Endothelial cell of umbilical vein (primary cell): ENCODE data around the gene AGTPBP1. TPM values are rescaled to one million over a fixed set of nuclear protein-coding genes. Genes with fewer than 3 reads are reported as not detected.

Experiments
- BruUV-seq: library from RNA; stranded (reverse); fragments of 400-500 nt; replicated peaks from 2 replicates; lab custom pipeline; 2021; lab: Mats Ljungman, UMichigan
- CTCF ChIA-PET: fragments of 300-600, 350-600 bp; sonication (Branson Sonifier 250); formaldehyde crosslinking; loops from one replicate; lab custom pipeline; 2021; ENCODE audit warnings: antibody characterized with exemption, inconsistent platforms; lab: Charles Lee
- POLR2A ChIA-PET: fragments of 300-600, 350-600 bp; sonication (Branson Sonifier 250); formaldehyde crosslinking; loops from one replicate; lab custom pipeline; 2021; ENCODE audit warnings: antibody characterized with exemption, inconsistent platforms; lab: Charles Lee
- DNase-seq: peaks from one replicate; pipeline ENCODE4 v3.0.0-alpha.2; 2011; ENCODE audit warnings: low read depth, low spot score
- FAIRE-seq: peaks from 2 replicates; lab custom pipeline; 2011; peaks lifted over from hg19 to GRCh38; lab: Jason Lieb, UNC
- H2AFZ ChIP-seq: 2 replicates; pipeline ENCODE4 v1.6.0; 2012; ENCODE audit warnings: low read depth, low read length, control low read depth, inconsistent platforms
- H3K27ac ChIP-seq: 2 replicates; pipeline ENCODE4 v1.5.1; 2011; ENCODE audit warnings: low read depth, mild to moderate bottlenecking, control low read depth, low read length, moderate library complexity; ENCODE audit not compliant: insufficient read depth
- H3K27me3 ChIP-seq, 2 experiments: 2 replicates each; pipeline versions ENCODE4 v1.6.0 to v1.6.1; 2011; ENCODE audit warnings: low read length in 2 of 2, mixed read lengths in 1 of 2; ENCODE audit not compliant: control insufficient read depth in 2 of 2, insufficient read depth in 2 of 2
- H3K36me3 ChIP-seq, 2 experiments: 2 replicates in 1 of 2; 3 replicates in 1 of 2; pipeline ENCODE4 v1.5.1; 2011; ENCODE audit warnings: low read length in 2 of 2, mild to moderate bottlenecking in 1 of 2, moderate library complexity in 1 of 2; ENCODE audit not compliant: control insufficient read depth in 2 of 2, insufficient read depth in 2 of 2; ENCODE audit errors: extremely low read depth in 1 of 2
- H3K4me1 ChIP-seq: 3 replicates; pipeline ENCODE4 v1.5.1; 2011; ENCODE audit warnings: mild to moderate bottlenecking, low read length; ENCODE audit not compliant: control insufficient read depth, insufficient read depth; ENCODE audit errors: extremely low read depth
- H3K4me2 ChIP-seq: 2 replicates; pipeline ENCODE4 v1.6.1; 2011; ENCODE audit warnings: low read length, control low read depth, mixed read lengths; ENCODE audit not compliant: insufficient read depth
- H3K4me3 ChIP-seq, 3 experiments: fragments of 200-600 bp in 1 of 3; sonication (generic), shearing (Covaris generic) in 1 of 3; replicated peaks in 1 of 3; 2 replicates each; pipeline ENCODE4 v1.5.1; 2011 to 2016; ENCODE audit warnings: control low read depth in 3 of 3, low read length in 3 of 3, mild to moderate bottlenecking in 2 of 3, inconsistent platforms in 1 of 3, low read depth in 1 of 3, moderate library complexity in 1 of 3; ENCODE audit not compliant: insufficient read depth in 1 of 3
- H3K79me2 ChIP-seq: 2 replicates; pipeline ENCODE4 v1.6.0; 2012; ENCODE audit warnings: low read length, inconsistent platforms; ENCODE audit not compliant: control insufficient read depth, insufficient read depth
- H3K9ac ChIP-seq: replicated peaks from 2 replicates; pipeline ENCODE3; 2011; ENCODE audit warnings: low read length, control low read depth; ENCODE audit not compliant: insufficient read depth; ENCODE audit errors: extremely low read depth
- H3K9me1 ChIP-seq: replicated peaks from 3 replicates; pipeline ENCODE4 v1.6.0; 2011; ENCODE audit warnings: mild to moderate bottlenecking, low read length; ENCODE audit not compliant: control insufficient read depth, insufficient read depth; ENCODE audit errors: extremely low read depth
- H3K9me3 ChIP-seq: replicated peaks from 2 replicates; pipeline ENCODE4 v1.5.1; 2012; ENCODE audit warnings: low read length, inconsistent platforms; ENCODE audit not compliant: control insufficient read depth, insufficient read depth
- H4K20me1 ChIP-seq: replicated peaks from 2 replicates; pipeline ENCODE3; 2011; ENCODE audit warnings: mild to moderate bottlenecking, low read length; ENCODE audit not compliant: control insufficient read depth, insufficient read depth; ENCODE audit errors: extremely low read depth
- EZH2 ChIP-seq: IDR thresholded peaks from 2 replicates; pipeline ENCODE4 v1.6.1; 2012; ENCODE audit warnings: borderline replicate concordance, low read depth, mild to moderate bottlenecking, moderate library complexity, low read length, inconsistent platforms; ENCODE audit not compliant: severe bottlenecking
- FOS ChIP-seq: IDR thresholded peaks from 2 replicates; pipeline ENCODE4 v1.6.1; 2011; ENCODE audit warnings: mild to moderate bottlenecking, low read length, moderate library complexity, borderline replicate concordance; ENCODE audit not compliant: insufficient read depth
- GATA2 ChIP-seq: IDR thresholded peaks from 2 replicates; pipeline ENCODE4 v1.7.0; 2011; ENCODE audit warnings: low read depth, mild to moderate bottlenecking, moderate library complexity, mixed read lengths, low read length; ENCODE audit not compliant: insufficient read length, insufficient read depth
- JUN ChIP-seq: IDR thresholded peaks from 2 replicates; pipeline ENCODE4 v1.6.1; 2011; ENCODE audit warnings: borderline replicate concordance, low read depth; ENCODE audit not compliant: insufficient read length, insufficient read depth
- MYC ChIP-seq: IDR thresholded peaks from one replicate; pipeline ENCODE4 v1.6.1; 2011; ENCODE audit warnings: mild to moderate bottlenecking, low read depth, low read length
- POLR2A ChIP-seq: IDR thresholded peaks from 2 replicates; pipeline ENCODE4 v1.6.1; 2012; ENCODE audit warnings: low read depth, mild to moderate bottlenecking, control low read depth, low read length
- POLR2AphosphoS5 ChIP-seq: IDR thresholded peaks from 2 replicates; pipeline ENCODE4 v1.6.1; 2012; ENCODE audit warnings: low read depth, mild to moderate bottlenecking, control low read depth, low read length, moderate library complexity; ENCODE audit not compliant: insufficient read depth
- dilution Hi-C: fragments of 300-500 bp; cut with MboI; formaldehyde crosslinking; loops from one replicate; pipeline ENCODE4 v1.15.0; 2019; ENCODE audit warnings: low sequenced_read_pairs; ENCODE audit not compliant: extremely low pct_ligation_motif_present
- intact Hi-C: fragments of 100-400 bp; cut with micrococcal nuclease; formaldehyde crosslinking; loops from one replicate; pipeline ENCODE4 v1.10.0; 2022
- polyA plus RNA-seq, 4 experiments: library from polyadenylated mRNA; depleted of rRNA in 3 of 4; stranded (reverse) in 3 of 4; unstranded in 1 of 4; fragments of >200 nt; gene quantifications; 2 replicates each; pipeline versions ENCODE4 v1.2.1 to v1.2.3, GENCODE V29; 2011 to 2012; ENCODE audit warnings: missing spikeins in 1 of 4
- total RNA-seq: library from RNA; stranded (reverse); gene quantifications from 2 replicates; pipeline ENCODE4 v1.2.3, GENCODE V29; 2021
- TF ChIP-seq, protein P1 (sequence below): IDR thresholded peaks from 2 replicates; pipeline ENCODE4 v1.6.1; 2011; ENCODE audit not compliant: insufficient read depth, insufficient read length
- TF ChIP-seq, protein P2 (sequence below), 2 donors: IDR thresholded peaks; 1 replicate in 1 of 2; 2 replicates in 1 of 2; pipeline ENCODE4 v1.5.1; 2011; ENCODE audit warnings: low read length in 2 of 2, mild to moderate bottlenecking in 2 of 2, moderate library complexity in 2 of 2, control low read depth in 1 of 2, inconsistent platforms in 1 of 2, low read depth in 1 of 2; ENCODE audit not compliant: insufficient read depth in 1 of 2; ENCODE audit errors: extremely low read depth in 1 of 2

Gene AGTPBP1
- total and polyA plus RNA-seq, 2 donors (not counting 3 experiments of a cell fraction or from before 2014, with no cell fraction given) = 4.2 to 18.4 TPM

DNA sequence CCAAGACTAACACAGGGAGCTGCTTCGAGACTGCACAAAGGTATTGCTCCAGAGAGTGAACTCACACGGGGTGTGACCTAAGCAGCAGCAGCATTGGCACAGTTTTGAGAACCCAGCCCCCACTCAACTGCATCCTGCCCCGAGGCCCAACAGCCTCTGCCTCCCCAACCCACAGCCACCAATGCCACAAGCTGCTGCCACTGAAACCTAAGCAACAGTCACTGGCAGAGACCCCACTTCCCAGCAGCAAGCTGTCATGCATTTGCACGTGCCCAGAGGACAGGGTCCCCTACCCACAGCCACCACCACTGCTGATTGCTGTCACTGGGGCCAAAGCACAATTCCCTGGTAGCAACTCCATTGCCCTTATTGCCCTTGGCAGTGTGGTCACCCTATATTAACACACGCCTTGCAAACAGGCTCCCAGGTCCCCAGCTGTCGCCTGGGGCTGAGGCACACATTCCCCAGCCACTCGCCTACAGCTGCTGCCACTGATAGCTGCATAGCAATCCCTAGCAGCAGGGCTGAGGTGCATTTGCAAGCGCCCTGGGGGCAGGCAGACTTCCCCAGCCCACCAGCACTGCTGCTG, 141.0 kb downstream of the AGTPBP1 start:
- H3K9ac ChIP-seq = no peak overlapping the region
- H3K27ac ChIP-seq = no peak overlapping the region
- no peaks in the 10 kb centered on the region for H4K20me1 ChIP-seq
- no TSS peak for BruUV-seq
- no peak overlapping the region for H2AFZ ChIP-seq
- CTCF ChIA-PET = interaction anchor here (2.2 kb wide), 1 partner anchor 9 kb away, joined by 14 read pairs; no protein-coding TSS in a partner anchor
- no peaks in the 10 kb centered on the region for H3K4me1 ChIP-seq
- no peaks in the 10 kb centered on the region for H3K36me3 ChIP-seq
- no peaks in the 10 kb centered on the region for H3K27me3 ChIP-seq
- intact Hi-C loops = no loop called here
- no peaks in the 10 kb centered on the region for H3K9me3 ChIP-seq
- FAIRE-seq (no peak), DNase-seq (no peak)
- H3K79me2 ChIP-seq = no peaks in the 10 kb centered on the region
- H3K4me2 ChIP-seq = no peak overlapping the region
- POLR2A ChIA-PET = no interaction called here
- H3K9me1 ChIP-seq = no peaks in the 10 kb centered on the region
- no peak overlapping the region for H3K4me3 ChIP-seq
- TF ChIP-seq, protein P1, sequence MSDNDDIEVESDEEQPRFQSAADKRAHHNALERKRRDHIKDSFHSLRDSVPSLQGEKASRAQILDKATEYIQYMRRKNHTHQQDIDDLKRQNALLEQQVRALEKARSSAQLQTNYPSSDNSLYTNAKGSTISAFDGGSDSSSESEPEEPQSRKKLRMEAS = no peak
- TF ChIP-seq MYC (no peak), GATA2 (no peak), POLR2AphosphoS5 (no peak), EZH2 (no peak), JUN (no peak), FOS (no peak), POLR2A (no peak)
- TF ChIP-seq, protein P2, sequence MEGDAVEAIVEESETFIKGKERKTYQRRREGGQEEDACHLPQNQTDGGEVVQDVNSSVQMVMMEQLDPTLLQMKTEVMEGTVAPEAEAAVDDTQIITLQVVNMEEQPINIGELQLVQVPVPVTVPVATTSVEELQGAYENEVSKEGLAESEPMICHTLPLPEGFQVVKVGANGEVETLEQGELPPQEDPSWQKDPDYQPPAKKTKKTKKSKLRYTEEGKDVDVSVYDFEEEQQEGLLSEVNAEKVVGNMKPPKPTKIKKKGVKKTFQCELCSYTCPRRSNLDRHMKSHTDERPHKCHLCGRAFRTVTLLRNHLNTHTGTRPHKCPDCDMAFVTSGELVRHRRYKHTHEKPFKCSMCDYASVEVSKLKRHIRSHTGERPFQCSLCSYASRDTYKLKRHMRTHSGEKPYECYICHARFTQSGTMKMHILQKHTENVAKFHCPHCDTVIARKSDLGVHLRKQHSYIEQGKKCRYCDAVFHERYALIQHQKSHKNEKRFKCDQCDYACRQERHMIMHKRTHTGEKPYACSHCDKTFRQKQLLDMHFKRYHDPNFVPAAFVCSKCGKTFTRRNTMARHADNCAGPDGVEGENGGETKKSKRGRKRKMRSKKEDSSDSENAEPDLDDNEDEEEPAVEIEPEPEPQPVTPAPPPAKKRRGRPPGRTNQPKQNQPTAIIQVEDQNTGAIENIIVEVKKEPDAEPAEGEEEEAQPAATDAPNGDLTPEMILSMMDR (IDR thresholded peaks at IDR 0.05; ENCODE audit: extremely low read depth in 1 of 2, insufficient read depth in 1 of 2, low read depth in 1 of 2, low read length in 2 of 2) = no peak
- dilution Hi-C loops = no loop called here
